ENCODE measurements around the gene LARP1. TPM values are rescaled to one million over a fixed set of nuclear protein-coding genes. Genes with fewer than 3 reads are reported as not detected.
A peak's percentile ranks its signal among the peaks of the same experiment; 100 is the strongest.

LARP1 gene
- total RNA-seq (150 and 158 TPM in 2 replicates), polyA plus RNA-seq (58.4 and 59.6 TPM in 2 replicates), polyA minus RNA-seq (78.6 and 102 TPM in 2 replicates)
- total RNA-seq (2013): 39.1 TPM

DNA sequence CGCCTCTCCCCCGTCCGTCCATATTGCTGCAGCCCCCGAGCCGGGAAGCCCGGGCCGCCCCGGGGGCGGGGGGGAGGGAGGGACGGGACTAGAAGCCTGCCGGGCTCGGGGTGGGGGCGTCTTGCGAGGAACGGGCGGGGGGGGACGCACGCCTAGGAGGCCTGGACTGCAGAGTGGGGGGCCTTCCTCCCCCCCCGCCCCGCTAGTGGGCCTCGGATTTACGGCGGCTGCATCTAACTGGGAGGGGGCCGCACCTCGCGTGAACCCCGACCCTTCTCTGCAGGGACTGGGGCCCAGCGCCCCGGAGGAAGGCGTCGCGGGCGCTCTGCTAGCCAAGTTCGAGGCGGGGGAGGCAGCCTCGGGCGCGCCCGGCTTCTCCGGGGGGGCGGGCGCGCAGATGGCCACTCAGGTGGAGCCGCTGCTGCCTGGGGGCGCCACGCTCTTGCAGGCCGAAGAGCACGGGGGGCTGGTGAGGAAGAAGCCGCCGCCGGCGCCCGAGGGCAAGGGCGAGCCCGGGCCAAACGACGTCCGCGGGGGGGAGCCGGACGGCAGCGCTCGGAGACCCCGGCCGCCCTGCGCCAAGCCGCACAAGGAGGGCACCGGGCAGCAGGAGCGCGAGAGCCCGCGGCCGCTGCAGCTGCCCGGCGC is at the start of gene LARP1:
Gene LARP1, plus strand, starts transcription at position 17 of the 648 bp plus-strand sequence. Its CDS starts 381 bp downstream, at position 398.
- POLR2A ChIA-PET: no interaction called here
- under 1% methylated on average over 66 of the region's 75 CpGs for WGBS (ENCODE audit: insufficient coverage)
- peaks cover 31 to 32% of the 10 kb centered on the region in 2 donors for H3K4me1 ChIP-seq (ENCODE audit: control insufficient read depth in 2 of 2, insufficient read depth in 2 of 2, low read length in 2 of 2)
- H4K20me1 ChIP-seq (ENCODE audit: control insufficient read depth, insufficient read depth, low read length, poor library complexity, severe bottlenecking): peaks cover 2% of the 10 kb centered on the region
- H3K9me3 ChIP-seq (ENCODE audit: control extremely low read depth in 1 of 3, control insufficient read depth in 2 of 3, insufficient read depth in 1 of 3, low read length in 2 of 3): no peaks in the 10 kb centered on the region
- H3K36me3 ChIP-seq (replicated peaks in 1 of 2; ENCODE audit: control extremely low read depth in 1 of 2, control insufficient read depth in 1 of 2, extremely low read depth in 1 of 2, insufficient read depth in 2 of 2, low read length in 1 of 2): no peaks in the 10 kb centered on the region
- H3K4me2 ChIP-seq (replicated peaks; ENCODE audit: low read depth, low read length, poor library complexity, severe bottlenecking): peak within 1 kb of the TSS; percentile 98
- peak within 1 kb of the TSS; percentile 69 to 96 (median 84) for H3K4me3 ChIP-seq (ENCODE audit: control extremely low read depth in 1 of 5, extremely low read depth in 1 of 5, insufficient read depth in 1 of 5, low read depth in 2 of 5, low read length in 4 of 5)
- peak within 1 kb of the TSS; percentile 93 for H3K27ac Mint-ChIP-seq
- H3K4me1 Mint-ChIP-seq: peaks cover 50% of the 10 kb centered on the region
- intact Hi-C loops (cut with micrococcal nuclease): loop anchor here (1.0 to 5.0 kb wide), 7 partner anchors 15 to 718 kb away; partner anchors contain the start of genes FAM114A2, MFAP3, MRPL22 and SAP30L
- no peaks in the 10 kb centered on the region for H3K27me3 Mint-ChIP-seq
- DNase-seq: no peak
- TF ChIP-seq, protein P1, sequence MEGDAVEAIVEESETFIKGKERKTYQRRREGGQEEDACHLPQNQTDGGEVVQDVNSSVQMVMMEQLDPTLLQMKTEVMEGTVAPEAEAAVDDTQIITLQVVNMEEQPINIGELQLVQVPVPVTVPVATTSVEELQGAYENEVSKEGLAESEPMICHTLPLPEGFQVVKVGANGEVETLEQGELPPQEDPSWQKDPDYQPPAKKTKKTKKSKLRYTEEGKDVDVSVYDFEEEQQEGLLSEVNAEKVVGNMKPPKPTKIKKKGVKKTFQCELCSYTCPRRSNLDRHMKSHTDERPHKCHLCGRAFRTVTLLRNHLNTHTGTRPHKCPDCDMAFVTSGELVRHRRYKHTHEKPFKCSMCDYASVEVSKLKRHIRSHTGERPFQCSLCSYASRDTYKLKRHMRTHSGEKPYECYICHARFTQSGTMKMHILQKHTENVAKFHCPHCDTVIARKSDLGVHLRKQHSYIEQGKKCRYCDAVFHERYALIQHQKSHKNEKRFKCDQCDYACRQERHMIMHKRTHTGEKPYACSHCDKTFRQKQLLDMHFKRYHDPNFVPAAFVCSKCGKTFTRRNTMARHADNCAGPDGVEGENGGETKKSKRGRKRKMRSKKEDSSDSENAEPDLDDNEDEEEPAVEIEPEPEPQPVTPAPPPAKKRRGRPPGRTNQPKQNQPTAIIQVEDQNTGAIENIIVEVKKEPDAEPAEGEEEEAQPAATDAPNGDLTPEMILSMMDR (IDR thresholded peaks at IDR 0.05): no peak
- no peak for TF ChIP-seq EZH2 (IDR thresholded peaks at IDR 0.05; ENCODE audit: borderline replicate concordance, insufficient read depth, low read depth, low read length, poor library complexity, severe bottlenecking)
- no peaks in the 10 kb centered on the region for H3K9me3 Mint-ChIP-seq (ENCODE audit: insufficient read depth)
- H3K27ac ChIP-seq (ENCODE audit: low read length in 2 of 2): peak within 1 kb of the TSS; percentile 80 to 97
- CTCF ChIA-PET: no interaction called here
- peaks cover 62% of the 10 kb centered on the region for H3K79me2 ChIP-seq (ENCODE audit: control insufficient read depth, insufficient read depth, low read length)
- H3K4me3 Mint-ChIP-seq: peak within 1 kb of the TSS; percentile 95
- H2AFZ ChIP-seq (ENCODE audit: insufficient read depth, low read depth, low read length, poor library complexity, severe bottlenecking): peak within 1 kb of the TSS; percentile 99
- no peaks in the 10 kb centered on the region for H3K27me3 ChIP-seq (replicated peaks in 1 of 4; ENCODE audit: control extremely low read depth in 1 of 4, control insufficient read depth in 3 of 4, insufficient read depth in 4 of 4, low read length in 3 of 4)
- H3K9ac ChIP-seq (ENCODE audit: low read length): peak within 1 kb of the TSS; percentile 93
- peak; percentile 4 for ATAC-seq (ENCODE audit: low read depth)

DNA sequence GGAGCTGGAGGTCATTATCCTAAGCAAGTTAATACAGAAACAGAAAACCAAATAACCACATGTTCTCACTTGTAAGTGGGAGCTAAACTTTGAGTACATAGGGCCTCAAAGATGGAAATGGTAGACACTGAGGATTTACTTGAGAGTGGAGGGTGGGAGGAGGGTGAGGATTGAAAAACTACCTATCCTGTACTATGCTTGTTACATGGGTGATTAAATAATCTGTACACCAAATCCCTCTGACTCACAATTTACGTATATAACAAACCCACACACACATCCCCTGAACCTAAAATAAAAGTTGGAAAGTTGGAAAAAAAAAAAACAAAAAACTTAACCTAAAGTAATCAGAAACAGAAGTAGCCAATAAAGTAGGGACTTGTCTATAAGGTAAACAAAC is 48.8 kb upstream of the LARP1 start:
- H3K9me3 ChIP-seq (ENCODE audit: control extremely low read depth in 1 of 3, control insufficient read depth in 2 of 3, insufficient read depth in 1 of 3, low read length in 2 of 3): no peaks in the 10 kb centered on the region
- H3K79me2 ChIP-seq (ENCODE audit: control insufficient read depth, insufficient read depth, low read length): no peaks in the 10 kb centered on the region
- Mint-ChIP-seq H3K4me3 (no peak overlapping the region), H3K27me3 (no peaks in the 10 kb centered on the region), H3K27ac (no peak overlapping the region), H3K4me1 (no peaks in the 10 kb centered on the region), H3K9me3 (ENCODE audit: insufficient read depth) (no peaks in the 10 kb centered on the region)
- H3K36me3 ChIP-seq (replicated peaks in 1 of 2; ENCODE audit: control extremely low read depth in 1 of 2, control insufficient read depth in 1 of 2, extremely low read depth in 1 of 2, insufficient read depth in 2 of 2, low read length in 1 of 2): no peaks in the 10 kb centered on the region
- no CpG with 5 or more reads among the region's 1 CpG for WGBS (ENCODE audit: insufficient coverage)
- DNase-seq: no peak
- CTCF ChIA-PET: no interaction called here
- no peak overlapping the region for H2AFZ ChIP-seq (ENCODE audit: insufficient read depth, low read depth, low read length, poor library complexity, severe bottlenecking)
- no peak overlapping the region for H3K4me2 ChIP-seq (replicated peaks; ENCODE audit: low read depth, low read length, poor library complexity, severe bottlenecking)
- H4K20me1 ChIP-seq (ENCODE audit: control insufficient read depth, insufficient read depth, low read length, poor library complexity, severe bottlenecking): no peaks in the 10 kb centered on the region
- no peak overlapping the region for H3K27ac ChIP-seq (ENCODE audit: low read length in 2 of 2)
- TF ChIP-seq, protein P1 (IDR thresholded peaks at IDR 0.05): no peak
- TF ChIP-seq EZH2 (IDR thresholded peaks at IDR 0.05; ENCODE audit: borderline replicate concordance, insufficient read depth, low read depth, low read length, poor library complexity, severe bottlenecking): no peak
- intact Hi-C loops (cut with micrococcal nuclease): no loop called here
- ATAC-seq (ENCODE audit: low read depth): no peak
- H3K9ac ChIP-seq (ENCODE audit: low read length): no peak overlapping the region
- no peaks in the 10 kb centered on the region for H3K4me1 ChIP-seq (ENCODE audit: control insufficient read depth in 2 of 2, insufficient read depth in 2 of 2, low read length in 2 of 2)
- H3K27me3 ChIP-seq (replicated peaks in 1 of 4; ENCODE audit: control extremely low read depth in 1 of 4, control insufficient read depth in 3 of 4, insufficient read depth in 4 of 4, low read length in 3 of 4): no peaks in the 10 kb centered on the region
- POLR2A ChIA-PET: no interaction called here
- no peak overlapping the region for H3K4me3 ChIP-seq (ENCODE audit: control extremely low read depth in 1 of 5, extremely low read depth in 1 of 5, insufficient read depth in 1 of 5, low read depth in 2 of 5, low read length in 4 of 5)
